ENCODE measurements around the gene SPARC. TPM values are rescaled to one million over a fixed set of nuclear protein-coding genes. Genes with fewer than 3 reads are reported as not detected.

The SPARC gene
- polyA plus RNA-seq, 1 donor (not counting 4 experiments of a cell fraction or from before 2014, with no cell fraction given) = 397 TPM

GRCh38 chr5:151660616-151661495 is 25.9 kb downstream of the SPARC start:
- Histone ChIP-seq H3K79me2 (ENCODE audit: control insufficient read depth, insufficient read depth, low read length) (no peaks in the 10 kb centered on the region), H3K4me2 (ENCODE audit: control insufficient read depth, extremely low read depth, insufficient read depth, low read depth, low read length) (no peak overlapping the region), H3K9ac (ENCODE audit: control insufficient read depth, extremely low read depth, insufficient read depth, low read length) (peak overlapping the region; percentile 41), H3K4me1 (ENCODE audit: control insufficient read depth, extremely low read depth, insufficient read depth, low read length) (peaks cover 36% of the 10 kb centered on the region), H4K20me1 (ENCODE audit: control insufficient read depth, extremely low read depth, insufficient read depth, low read length) (no peaks in the 10 kb centered on the region), H3K9me3 (ENCODE audit: control insufficient read depth, low read depth, low read length) (no peaks in the 10 kb centered on the region), H3K27ac (ENCODE audit: control insufficient read depth, insufficient read depth, low read length) (peak overlapping the region; percentile 45), H3K4me3 (ENCODE audit: control insufficient read depth in 2 of 3, extremely low read depth in 1 of 3, insufficient read depth in 2 of 3, low read depth in 1 of 3, low read length in 3 of 3) (no peak overlapping the region), H3K36me3 (ENCODE audit: control insufficient read depth in 2 of 2, extremely low read depth in 1 of 2, insufficient read depth in 2 of 2, low read length in 2 of 2) (peaks cover 13 to 35% of the 10 kb centered on the region in 2 experiments), H3K27me3 (ENCODE audit: control insufficient read depth, extremely low read depth, insufficient read depth, low read length) (no peaks in the 10 kb centered on the region), H3K9me1 (ENCODE audit: control insufficient read depth, extremely low read depth, insufficient read depth, low read length) (peaks cover 3% of the 10 kb centered on the region), H2AFZ (ENCODE audit: control insufficient read depth, low read length) (no peak overlapping the region)
- DNase-seq (ENCODE audit: low read depth, low spot score) = peak; percentile 63
- dilution Hi-C loops (cut with MboI; ENCODE audit: extremely low pct_ligation_motif_present, low sequenced_read_pairs) = no loop called here
- TF ChIP-seq, protein P1, sequence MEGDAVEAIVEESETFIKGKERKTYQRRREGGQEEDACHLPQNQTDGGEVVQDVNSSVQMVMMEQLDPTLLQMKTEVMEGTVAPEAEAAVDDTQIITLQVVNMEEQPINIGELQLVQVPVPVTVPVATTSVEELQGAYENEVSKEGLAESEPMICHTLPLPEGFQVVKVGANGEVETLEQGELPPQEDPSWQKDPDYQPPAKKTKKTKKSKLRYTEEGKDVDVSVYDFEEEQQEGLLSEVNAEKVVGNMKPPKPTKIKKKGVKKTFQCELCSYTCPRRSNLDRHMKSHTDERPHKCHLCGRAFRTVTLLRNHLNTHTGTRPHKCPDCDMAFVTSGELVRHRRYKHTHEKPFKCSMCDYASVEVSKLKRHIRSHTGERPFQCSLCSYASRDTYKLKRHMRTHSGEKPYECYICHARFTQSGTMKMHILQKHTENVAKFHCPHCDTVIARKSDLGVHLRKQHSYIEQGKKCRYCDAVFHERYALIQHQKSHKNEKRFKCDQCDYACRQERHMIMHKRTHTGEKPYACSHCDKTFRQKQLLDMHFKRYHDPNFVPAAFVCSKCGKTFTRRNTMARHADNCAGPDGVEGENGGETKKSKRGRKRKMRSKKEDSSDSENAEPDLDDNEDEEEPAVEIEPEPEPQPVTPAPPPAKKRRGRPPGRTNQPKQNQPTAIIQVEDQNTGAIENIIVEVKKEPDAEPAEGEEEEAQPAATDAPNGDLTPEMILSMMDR (optimal IDR thresholded peaks at IDR 0.05 in 1 of 3, IDR thresholded peaks at IDR 0.05 in 1 of 3, conservative IDR thresholded peaks at IDR 0.05 in 1 of 3; ENCODE audit: extremely low read depth in 1 of 3, insufficient read depth in 2 of 3, low read length in 3 of 3) = no peak
- TF ChIP-seq EZH2 (IDR thresholded peaks at IDR 0.05; ENCODE audit: low read length) = no peak
- peak; percentile 59 for FAIRE-seq

- no peaks in the 10 kb centered on the region for H3K27me3 ChIP-seq (ENCODE audit: control insufficient read depth, extremely low read depth, insufficient read depth, low read length)
- TF ChIP-seq EZH2 (IDR thresholded peaks at IDR 0.05; ENCODE audit: low read length) = no peak
- TF ChIP-seq, protein P1 (optimal IDR thresholded peaks at IDR 0.05 in 1 of 3, IDR thresholded peaks at IDR 0.05 in 1 of 3, conservative IDR thresholded peaks at IDR 0.05 in 1 of 3; ENCODE audit: extremely low read depth in 1 of 3, insufficient read depth in 2 of 3, low read length in 3 of 3) = peak; percentile 80 to 91 (median 88)
- H2AFZ ChIP-seq (ENCODE audit: control insufficient read depth, low read length) = no peak overlapping the region
- peak; percentile 50 for DNase-seq (ENCODE audit: low read depth, low spot score)
- H3K9me1 ChIP-seq (ENCODE audit: control insufficient read depth, extremely low read depth, insufficient read depth, low read length) = peaks cover 3% of the 10 kb centered on the region
- H3K4me2 ChIP-seq (ENCODE audit: control insufficient read depth, extremely low read depth, insufficient read depth, low read depth, low read length) = no peak overlapping the region
- H3K79me2 ChIP-seq (ENCODE audit: control insufficient read depth, insufficient read depth, low read length) = no peaks in the 10 kb centered on the region
- peak; percentile 68 for FAIRE-seq
- H3K4me3 ChIP-seq (ENCODE audit: control insufficient read depth in 2 of 3, extremely low read depth in 1 of 3, insufficient read depth in 2 of 3, low read depth in 1 of 3, low read length in 3 of 3) = no peak overlapping the region
- no peaks in the 10 kb centered on the region for H4K20me1 ChIP-seq (ENCODE audit: control insufficient read depth, extremely low read depth, insufficient read depth, low read length)
- dilution Hi-C loops (cut with MboI; ENCODE audit: extremely low pct_ligation_motif_present, low sequenced_read_pairs) = no loop called here
- no peaks in the 10 kb centered on the region for H3K9me3 ChIP-seq (ENCODE audit: control insufficient read depth, low read depth, low read length)
- peaks cover 7 to 19% of the 10 kb centered on the region in 2 experiments for H3K36me3 ChIP-seq (ENCODE audit: control insufficient read depth in 2 of 2, extremely low read depth in 1 of 2, insufficient read depth in 2 of 2, low read length in 2 of 2)
- H3K9ac ChIP-seq (ENCODE audit: control insufficient read depth, extremely low read depth, insufficient read depth, low read length) = no peak overlapping the region
- no peak overlapping the region for H3K27ac ChIP-seq (ENCODE audit: control insufficient read depth, insufficient read depth, low read length)
- peaks cover 30% of the 10 kb centered on the region for H3K4me1 ChIP-seq (ENCODE audit: control insufficient read depth, extremely low read depth, insufficient read depth, low read length)
Observed at GRCh38 chr5:151659001-151659754, 27.5 kb downstream of the SPARC start.

Data from keratinocyte (primary cell).